Head of caudate nucleus (tissue), 42 donors: ENCODE results near the gene INSM1.

Source experiments
- DNase-seq, 42 donors: peaks; one replicate each; pipeline versions ENCODE4 v3.0.0 to v3.0.0-alpha.2; 2020 to 2021; ENCODE audit warnings: mixed read lengths in 7 of 42
- intact Hi-C: fragments of 100-400 bp; cut with DNase I; formaldehyde crosslinking; loops from one replicate; pipeline ENCODE4 v1.15.0; 2022

The INSM1 gene

GRCh38 chr20:20411402-20411801 lies 43.5 kb downstream of the INSM1 start:
- DNase-seq = peak in 15 of 42 donors; percentile 10 to 54 (median 35)

GRCh38 chr20:20411836-20412235 lies 43.9 kb downstream of the INSM1 start:
- intact Hi-C loops = loop anchor here (2.0 kb wide), 1 partner anchor 43 kb away; the partner anchor contains the start of gene INSM1
- DNase-seq = peak in 11 of 42 donors; percentile 18 to 45 (median 34)

More at GRCh38 chr20:20411402-20411801, 43.5 kb downstream of the INSM1 start:
- intact Hi-C loops = loop anchor here (2.0 kb wide), 1 partner anchor 43 kb away; the partner anchor contains the start of gene INSM1

GRCh38 chr20:20412750-20413149 lies 44.8 kb downstream of the INSM1 start:
- no peak for DNase-seq
- intact Hi-C loops = no loop called here

- DNase-seq = peak in 24 of 42 donors; percentile 19 to 70 (median 38)
- intact Hi-C loops = no loop called here
These were observed 45.9 kb downstream of the INSM1 start for GRCh38 chr20:20413810-20414281.

GRCh38 chr20:20414640-20415220 lies 46.8 kb downstream of the INSM1 start:
- intact Hi-C loops = no loop called here

GRCh38 chr20:20415321-20415720 lies 47.4 kb downstream of the INSM1 start:
- no peak for DNase-seq
- intact Hi-C loops = no loop called here

More at GRCh38 chr20:20414640-20415220, 46.8 kb downstream of the INSM1 start:
- DNase-seq = peak in 7 of 42 donors; percentile 17 to 52 (median 47)

- intact Hi-C loops = no loop called here
- DNase-seq = no peak
These were observed 50.2 kb downstream of the INSM1 start for GRCh38 chr20:20417876-20418676.
